Measurements from ENCODE around the gene STRIT1. TPM values are rescaled to one million over a fixed set of nuclear protein-coding genes. Genes with fewer than 3 reads are reported as not detected.

Gene STRIT1
- total RNA-seq, 1 donor, result not detected

GRCh38 chr3:155308831-155309230 is 15.3 kb upstream of the STRIT1 start:
- DNase-seq (ENCODE audit: low read depth), result peak; percentile 38
- H3K4me3 ChIP-seq (ENCODE audit: low read depth, low read length), result no peak overlapping the region
- TF ChIP-seq CTCF (IDR thresholded peaks at IDR 0.05; ENCODE audit: insufficient read depth, low read length), result no peak

- DNase-seq (ENCODE audit: low read depth), result no peak
- TF ChIP-seq CTCF (IDR thresholded peaks at IDR 0.05; ENCODE audit: insufficient read depth, low read length), result no peak
- H3K4me3 ChIP-seq (ENCODE audit: low read depth, low read length), result no peak overlapping the region
Observed at GRCh38 chr3:155307183-155307582, 13.7 kb upstream of the STRIT1 start.

GRCh38 chr3:155304394-155304793 is 10.9 kb upstream of the STRIT1 start:
- no peak for DNase-seq (ENCODE audit: low read depth)
- H3K4me3 ChIP-seq (ENCODE audit: low read depth, low read length), result no peak overlapping the region
- TF ChIP-seq CTCF (IDR thresholded peaks at IDR 0.05; ENCODE audit: insufficient read depth, low read length), result no peak

- no peak for DNase-seq (ENCODE audit: low read depth)
- TF ChIP-seq CTCF (IDR thresholded peaks at IDR 0.05; ENCODE audit: insufficient read depth, low read length), result no peak
- no peak overlapping the region for H3K4me3 ChIP-seq (ENCODE audit: low read depth, low read length)
Observed at GRCh38 chr3:155303540-155304097, 10.1 kb upstream of the STRIT1 start.

- H3K4me3 ChIP-seq (ENCODE audit: low read depth, low read length), result no peak overlapping the region
- no peak for DNase-seq (ENCODE audit: low read depth)
- TF ChIP-seq CTCF (IDR thresholded peaks at IDR 0.05; ENCODE audit: insufficient read depth, low read length), result no peak
Observed at GRCh38 chr3:155302891-155303290, 9.4 kb upstream of the STRIT1 start.

- H3K4me3 ChIP-seq (ENCODE audit: low read depth, low read length), result no peak overlapping the region
- peak; percentile 42 for DNase-seq (ENCODE audit: low read depth)
- no peak for TF ChIP-seq CTCF (IDR thresholded peaks at IDR 0.05; ENCODE audit: insufficient read depth, low read length)
Observed at GRCh38 chr3:155302481-155302880, 9.0 kb upstream of the STRIT1 start.

GRCh38 chr3:155297100-155297499 is 3.6 kb upstream of the STRIT1 start:
- TF ChIP-seq CTCF (IDR thresholded peaks at IDR 0.05; ENCODE audit: insufficient read depth, low read length), result no peak
- no peak overlapping the region for H3K4me3 ChIP-seq (ENCODE audit: low read depth, low read length)
- DNase-seq (ENCODE audit: low read depth), result no peak

All from fibroblast of the aortic adventitia (primary cell).